HEK293T (cell line): ENCODE measurements around the gene SYTL2.

Source experiments
- CTCF ChIA-PET: fragments of 350-600 bp; formaldehyde crosslinking; extraction: SDS; loops from one replicate; lab custom pipeline; 2021; ENCODE audit warnings: antibody characterized with exemption, inconsistent platforms; lab: Yijun Ruan, JAX
- POLR2A ChIA-PET: fragments of 350-600 bp; formaldehyde crosslinking; extraction: SDS; loops from one replicate; lab custom pipeline; 2020; ENCODE audit warnings: antibody characterized with exemption, inconsistent platforms; lab: Yijun Ruan, JAX
- DNase-seq: peaks from one replicate; pipeline ENCODE4 v3.0.0; 2012; ENCODE audit warnings: mixed read lengths; ENCODE audit errors: extremely low spot score
- ARNT ChIP-seq: fragments of 450-650 bp; IDR thresholded peaks from 2 replicates; pipeline ENCODE4 v1.6.1; 2017; ENCODE audit warnings: mild to moderate bottlenecking
- BHLHE40 ChIP-seq: fragments of 450-650 bp; IDR thresholded peaks from 2 replicates; pipeline ENCODE4 v1.6.1; 2016; ENCODE audit warnings: mild to moderate bottlenecking, moderate library complexity, borderline replicate concordance
- CTBP1 ChIP-seq: fragments of 450-650 bp; IDR thresholded peaks from 2 replicates; pipeline ENCODE4 v1.6.1; 2016; ENCODE audit warnings: borderline replicate concordance
- ELF4 ChIP-seq: fragments of 450-650 bp; IDR thresholded peaks from 2 replicates; pipeline ENCODE4 v1.6.1; 2017; ENCODE audit warnings: antibody characterized with exemption
- FOXA1 ChIP-seq: fragments of 450-650 bp; IDR thresholded peaks from 2 replicates; pipeline ENCODE4 v1.6.1; 2016; ENCODE audit warnings: mild to moderate bottlenecking
- FOXK2 ChIP-seq: fragments of 450-650 bp; IDR thresholded peaks from 2 replicates; pipeline ENCODE4 v1.6.1; 2016; ENCODE audit warnings: mild to moderate bottlenecking
- FOXM1 ChIP-seq: fragments of 450-650 bp; IDR thresholded peaks from 2 replicates; pipeline ENCODE4 v1.6.1; 2017; ENCODE audit warnings: mild to moderate bottlenecking, borderline replicate concordance
- HDGF ChIP-seq: fragments of 450-650 bp; IDR thresholded peaks from 2 replicates; pipeline ENCODE4 v1.6.1; 2017; ENCODE audit warnings: antibody characterized with exemption, borderline replicate concordance
- L3MBTL2 ChIP-seq: fragments of 450-650 bp; conservative IDR thresholded peaks from 2 replicates; pipeline ENCODE4 v1.6.1; 2016; ENCODE audit warnings: mild to moderate bottlenecking
- LEF1 ChIP-seq: fragments of 450-650 bp; IDR thresholded peaks from 2 replicates; pipeline ENCODE4 v1.6.1; 2017; ENCODE audit warnings: mild to moderate bottlenecking, borderline replicate concordance
- NFRKB ChIP-seq: fragments of 450-650 bp; IDR thresholded peaks from 2 replicates; pipeline ENCODE4 v1.6.1; 2016; ENCODE audit warnings: mild to moderate bottlenecking, moderate library complexity
- PKNOX1 ChIP-seq: fragments of 450-650 bp; IDR thresholded peaks from 2 replicates; pipeline ENCODE4 v1.6.1; 2016
- SP1 ChIP-seq: fragments of 450-650 bp; IDR thresholded peaks from 2 replicates; pipeline ENCODE4 v1.6.1; 2017
- SUZ12 ChIP-seq: fragments of 450-650 bp; IDR thresholded peaks from 2 replicates; pipeline ENCODE4 v1.6.1; 2016; ENCODE audit warnings: mild to moderate bottlenecking
- TARDBP ChIP-seq: fragments of 450-650 bp; IDR thresholded peaks from 2 replicates; pipeline ENCODE4 v1.6.1; 2016
- ZNF384 ChIP-seq: fragments of 450-650 bp; IDR thresholded peaks from 2 replicates; pipeline ENCODE4 v1.6.1; 2016

The SYTL2 gene

GRCh38 chr11:85776951-85777602, 33.9 kb downstream of the SYTL2 start:
- CTCF ChIA-PET = no interaction called here
- POLR2A ChIA-PET = no interaction called here
- TF ChIP-seq ZNF384 (no peak), HDGF (no peak), L3MBTL2 (no peak), SP1 (no peak), FOXK2 (no peak), PKNOX1 (no peak), FOXM1 (no peak), CTBP1 (no peak)
- no peak for DNase-seq

GRCh38 chr11:85774256-85775101, 36.5 kb downstream of the SYTL2 start:
- CTCF ChIA-PET = no interaction called here
- POLR2A ChIA-PET = no interaction called here
- DNase-seq = no peak
- TF ChIP-seq ELF4 = no peak
- TF ChIP-seq NFRKB = no peak
- no peak for TF ChIP-seq CTBP1
- no peak for TF ChIP-seq FOXK2
- no peak for TF ChIP-seq ARNT
- no peak for TF ChIP-seq PKNOX1
- no peak for TF ChIP-seq TARDBP
- TF ChIP-seq L3MBTL2 = no peak
- no peak for TF ChIP-seq HDGF
- no peak for TF ChIP-seq BHLHE40
- no peak for TF ChIP-seq ZNF384

GRCh38 chr11:85772695-85773094, 38.2 kb downstream of the SYTL2 start:
- no peak for DNase-seq
- ChIA-PET CTCF (no interaction called here), POLR2A (no interaction called here)
- no peak for TF ChIP-seq PKNOX1
- no peak for TF ChIP-seq ARNT
- no peak for TF ChIP-seq FOXM1
- no peak for TF ChIP-seq ELF4
- no peak for TF ChIP-seq CTBP1
- no peak for TF ChIP-seq FOXK2
- TF ChIP-seq TARDBP = no peak
- no peak for TF ChIP-seq L3MBTL2
- TF ChIP-seq HDGF = no peak
- no peak for TF ChIP-seq SUZ12
- TF ChIP-seq ZNF384 = no peak
- no peak for TF ChIP-seq FOXA1
- no peak for TF ChIP-seq BHLHE40
- no peak for TF ChIP-seq LEF1
- TF ChIP-seq SP1 = no peak
- TF ChIP-seq NFRKB = no peak

GRCh38 chr11:85771568-85771967, 39.4 kb downstream of the SYTL2 start:
- no peak for DNase-seq
- no peak for TF ChIP-seq SUZ12
- TF ChIP-seq L3MBTL2 = no peak
- no peak for TF ChIP-seq TARDBP
- no peak for TF ChIP-seq CTBP1
- TF ChIP-seq FOXK2 = no peak
- TF ChIP-seq SP1 = no peak
- no peak for TF ChIP-seq LEF1
- TF ChIP-seq FOXM1 = no peak
- TF ChIP-seq ZNF384 = no peak
- TF ChIP-seq ELF4 = no peak
- no peak for TF ChIP-seq ARNT
- CTCF ChIA-PET = no interaction called here
- POLR2A ChIA-PET = no interaction called here

- TF ChIP-seq PKNOX1 (no peak), FOXM1 (no peak)
- no peak for DNase-seq
- CTCF ChIA-PET = no interaction called here
- POLR2A ChIA-PET = no interaction called here
These were observed 41.2 kb downstream of the SYTL2 start for GRCh38 chr11:85769771-85770170.
